Esophagus muscularis mucosa (tissue), 4 donors: ENCODE results near the gene GALNT1.

Source experiments
- EP300 ChIP-seq: sonication (generic); formaldehyde crosslinking; IDR thresholded peaks from one replicate; pipeline ENCODE4 v1.6.1; 2017; ENCODE audit warnings: antibody characterized with exemption
- POLR2AphosphoS5 ChIP-seq, 2 donors: sonication (generic); formaldehyde crosslinking; IDR thresholded peaks; one replicate each; pipeline ENCODE4 v1.6.1; 2017; ENCODE audit warnings: antibody characterized with exemption in 2 of 2
- TF ChIP-seq, protein P1 (sequence below), 3 experiments: fragments of 200-600 bp in 2 of 3; fragments of 450-650 bp in 1 of 3; sonication (generic) in 2 of 3; IDR thresholded peaks; one replicate each; pipeline ENCODE4 v1.5.1; 2017 to 2019; ENCODE audit warnings: antibody characterized with exemption in 3 of 3, mild to moderate bottlenecking in 2 of 3, moderate library complexity in 1 of 3

DNA sequence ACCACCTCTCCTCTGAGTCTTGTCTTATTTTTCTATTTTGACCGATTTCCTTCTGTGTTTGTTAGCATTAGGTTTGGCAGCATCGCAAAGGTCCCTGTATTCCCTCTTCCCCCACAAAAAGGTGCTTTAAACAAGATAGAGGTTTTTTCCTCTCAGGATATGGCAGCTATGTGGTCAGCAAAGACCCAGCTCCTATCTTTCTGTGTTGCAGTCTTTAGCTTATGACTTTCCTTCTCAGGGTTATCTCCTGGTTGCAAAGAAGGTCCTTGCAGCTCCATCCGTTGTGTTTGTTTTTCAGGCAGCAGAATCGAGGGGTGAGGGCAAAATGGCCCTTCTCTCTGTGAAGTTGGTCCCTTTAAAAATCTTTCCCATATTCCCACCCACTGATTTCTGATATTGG, 38.4 kb downstream of the GALNT1 start:
- TF ChIP-seq, protein P1, sequence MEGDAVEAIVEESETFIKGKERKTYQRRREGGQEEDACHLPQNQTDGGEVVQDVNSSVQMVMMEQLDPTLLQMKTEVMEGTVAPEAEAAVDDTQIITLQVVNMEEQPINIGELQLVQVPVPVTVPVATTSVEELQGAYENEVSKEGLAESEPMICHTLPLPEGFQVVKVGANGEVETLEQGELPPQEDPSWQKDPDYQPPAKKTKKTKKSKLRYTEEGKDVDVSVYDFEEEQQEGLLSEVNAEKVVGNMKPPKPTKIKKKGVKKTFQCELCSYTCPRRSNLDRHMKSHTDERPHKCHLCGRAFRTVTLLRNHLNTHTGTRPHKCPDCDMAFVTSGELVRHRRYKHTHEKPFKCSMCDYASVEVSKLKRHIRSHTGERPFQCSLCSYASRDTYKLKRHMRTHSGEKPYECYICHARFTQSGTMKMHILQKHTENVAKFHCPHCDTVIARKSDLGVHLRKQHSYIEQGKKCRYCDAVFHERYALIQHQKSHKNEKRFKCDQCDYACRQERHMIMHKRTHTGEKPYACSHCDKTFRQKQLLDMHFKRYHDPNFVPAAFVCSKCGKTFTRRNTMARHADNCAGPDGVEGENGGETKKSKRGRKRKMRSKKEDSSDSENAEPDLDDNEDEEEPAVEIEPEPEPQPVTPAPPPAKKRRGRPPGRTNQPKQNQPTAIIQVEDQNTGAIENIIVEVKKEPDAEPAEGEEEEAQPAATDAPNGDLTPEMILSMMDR (IDR thresholded peaks at IDR 0.05): no peak
- TF ChIP-seq EP300 (no peak), POLR2AphosphoS5 (IDR thresholded peaks at IDR 0.05) (no peak)
